Type B pancreatic cell (in vitro differentiated cells): ENCODE measurements around the gene NDUFA13. TPM values are rescaled to one million over a fixed set of nuclear protein-coding genes. Genes with fewer than 3 reads are reported as not detected.

Experiments
- DNase-seq: peaks from one replicate; pipeline ENCODE4 v3.0.0; 2021; ENCODE audit warnings: mixed read lengths; ENCODE audit not compliant: unreplicated experiment; ENCODE audit errors: extremely low spot score
- H3K27ac Mint-ChIP-seq: 2 replicates; pipeline ENCODE4 v1.8.0; 2021; ENCODE audit warnings: mild to moderate bottlenecking, mixed read lengths
- H3K27me3 Mint-ChIP-seq: 2 replicates; pipeline ENCODE4 v1.8.0; 2021; ENCODE audit warnings: mixed read lengths
- H3K36me3 Mint-ChIP-seq: 2 replicates; pipeline ENCODE4 v1.8.0; 2021; ENCODE audit warnings: mixed read lengths
- H3K4me1 Mint-ChIP-seq: one replicate; pipeline ENCODE4 v1.8.0; 2021; ENCODE audit warnings: mixed read lengths; ENCODE audit not compliant: unreplicated experiment
- H3K4me3 Mint-ChIP-seq: 2 replicates; pipeline ENCODE4 v1.8.0; 2021; ENCODE audit warnings: mild to moderate bottlenecking, mixed read lengths
- H3K9me3 Mint-ChIP-seq: 2 replicates; pipeline ENCODE4 v1.8.0; 2021; ENCODE audit warnings: mixed read lengths
- CTCF ChIP-seq: fragments of 200-600 bp; sonication (generic); conservative IDR thresholded peaks from 2 replicates; pipeline ENCODE4 v1.5.0; 2021; ENCODE audit warnings: antibody characterized with exemption, mild to moderate bottlenecking
- total RNA-seq: library from RNA; stranded (reverse); gene quantifications from 2 replicates; pipeline ENCODE4 v1.2.1, GENCODE V29; 2021; ENCODE audit warnings: low replicate concordance

NDUFA13 gene
- total RNA-seq, 1 donor from 2014 or later = 396 TPM

GRCh38 chr19:19510432-19510831 lies 5.6 kb upstream of the NDUFA13 start:
- H3K36me3 Mint-ChIP-seq = peaks cover 12% of the 10 kb centered on the region
- H3K27me3 Mint-ChIP-seq = no peaks in the 10 kb centered on the region
- peak overlapping the region; percentile 84 for H3K27ac Mint-ChIP-seq

GRCh38 chr19:19513682-19514081 lies 2.3 kb upstream of the NDUFA13 start:
- no peak for DNase-seq
- Mint-ChIP-seq H3K4me1 (peaks cover 7% of the 10 kb centered on the region), H3K4me3 (no peak overlapping the region), H3K36me3 (peaks cover 4% of the 10 kb centered on the region), H3K27ac (no peak overlapping the region), H3K27me3 (no peaks in the 10 kb centered on the region), H3K9me3 (no peaks in the 10 kb centered on the region)
- no peak for TF ChIP-seq CTCF

More at GRCh38 chr19:19510432-19510831, 5.6 kb upstream of the NDUFA13 start:
- Mint-ChIP-seq H3K4me3 (peak overlapping the region; percentile 58), H3K9me3 (no peaks in the 10 kb centered on the region), H3K4me1 (no peaks in the 10 kb centered on the region)
- no peak for DNase-seq
- no peak for TF ChIP-seq CTCF

GRCh38 chr19:19514215-19514657 lies 1.8 kb upstream of the NDUFA13 start:
- Mint-ChIP-seq H3K36me3 (peaks cover 4% of the 10 kb centered on the region), H3K27ac (no peak overlapping the region), H3K4me3 (no peak overlapping the region), H3K4me1 (peaks cover 7% of the 10 kb centered on the region), H3K9me3 (no peaks in the 10 kb centered on the region), H3K27me3 (no peaks in the 10 kb centered on the region)
- no peak for DNase-seq
- TF ChIP-seq CTCF = no peak

- Mint-ChIP-seq H3K36me3 (peaks cover 6% of the 10 kb centered on the region), H3K9me3 (no peaks in the 10 kb centered on the region), H3K4me3 (peak within 1 kb of the TSS; percentile 96), H3K27ac (peak within 1 kb of the TSS; percentile 92), H3K27me3 (no peaks in the 10 kb centered on the region), H3K4me1 (peaks cover 7% of the 10 kb centered on the region)
- TF ChIP-seq CTCF = no peak
- DNase-seq = no peak
These were observed 964 bp upstream of the NDUFA13 start, which contains the start of gene TSSK6 for GRCh38 chr19:19514881-19515641. Gene TSSK6 (minus strand): TSS chr19:19515548. CDS start chr19:19515427, 121 bp downstream.

GRCh38 chr19:19517235-19517619 lies 1.2 kb downstream of the NDUFA13 start:
- TF ChIP-seq CTCF = no peak
- DNase-seq = no peak
- peaks cover 13% of the 10 kb centered on the region for H3K4me1 Mint-ChIP-seq
- peaks cover 12% of the 10 kb centered on the region for H3K36me3 Mint-ChIP-seq
- H3K27ac Mint-ChIP-seq = peak overlapping the region; percentile 62
- H3K9me3 Mint-ChIP-seq = no peaks in the 10 kb centered on the region
- H3K27me3 Mint-ChIP-seq = no peaks in the 10 kb centered on the region
- peak overlapping the region; percentile 96 for H3K4me3 Mint-ChIP-seq
